ENCODE measurements around the gene TBATA. TPM values are rescaled to one million over a fixed set of nuclear protein-coding genes. Genes with fewer than 3 reads are reported as not detected.

The TBATA gene
- total RNA-seq, 2 donors from 2014 or later = not detected

DNA sequence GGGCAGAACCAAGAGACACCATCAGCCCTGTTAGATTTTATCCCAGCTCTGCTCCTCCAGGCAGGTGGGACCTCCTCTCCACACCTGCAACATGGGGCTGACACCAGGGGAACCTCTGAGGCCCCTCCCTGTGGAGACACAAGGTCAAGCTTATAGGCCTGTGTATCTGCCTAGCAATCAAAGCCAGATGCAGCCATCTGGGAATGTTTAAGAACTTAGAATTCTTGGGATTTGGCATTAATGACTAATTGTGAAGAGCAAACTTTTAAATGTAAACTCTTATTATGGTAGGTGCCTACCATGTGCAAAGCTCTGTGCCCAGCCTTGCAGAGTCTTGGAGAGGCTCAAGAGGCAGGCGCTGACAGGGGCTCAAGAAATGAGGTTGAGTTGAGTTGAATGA is 52.1 kb downstream of the TBATA start:
- WGBS, 2 experiments (ENCODE audit: insufficient coverage in 1 of 2, insufficient read length in 1 of 2) = 95 to 100% methylated on average over 1 of the region's 1 CpG
- H3K4me1 ChIP-seq (ENCODE audit: control insufficient read depth, insufficient read depth, low read length) = peaks cover 5% of the 10 kb centered on the region
- no peak overlapping the region for H3K27ac Mint-ChIP-seq
- no peaks in the 10 kb centered on the region for H3K27me3 ChIP-seq (ENCODE audit: control insufficient read depth, insufficient read depth, low read length, poor library complexity, severe bottlenecking)
- no peak overlapping the region for H3K27ac ChIP-seq (ENCODE audit: low read depth, low read length)
- no peaks in the 10 kb centered on the region for H3K9me3 Mint-ChIP-seq
- peaks cover 13% of the 10 kb centered on the region for H3K4me1 Mint-ChIP-seq
- H3K27me3 Mint-ChIP-seq (ENCODE audit: insufficient read depth) = no peaks in the 10 kb centered on the region
- no peak overlapping the region for H3K9ac ChIP-seq (ENCODE audit: extremely low read depth, low read length, poor library complexity, severe bottlenecking)
- no peak overlapping the region for H3K4me3 Mint-ChIP-seq
- TF ChIP-seq, protein P1, sequence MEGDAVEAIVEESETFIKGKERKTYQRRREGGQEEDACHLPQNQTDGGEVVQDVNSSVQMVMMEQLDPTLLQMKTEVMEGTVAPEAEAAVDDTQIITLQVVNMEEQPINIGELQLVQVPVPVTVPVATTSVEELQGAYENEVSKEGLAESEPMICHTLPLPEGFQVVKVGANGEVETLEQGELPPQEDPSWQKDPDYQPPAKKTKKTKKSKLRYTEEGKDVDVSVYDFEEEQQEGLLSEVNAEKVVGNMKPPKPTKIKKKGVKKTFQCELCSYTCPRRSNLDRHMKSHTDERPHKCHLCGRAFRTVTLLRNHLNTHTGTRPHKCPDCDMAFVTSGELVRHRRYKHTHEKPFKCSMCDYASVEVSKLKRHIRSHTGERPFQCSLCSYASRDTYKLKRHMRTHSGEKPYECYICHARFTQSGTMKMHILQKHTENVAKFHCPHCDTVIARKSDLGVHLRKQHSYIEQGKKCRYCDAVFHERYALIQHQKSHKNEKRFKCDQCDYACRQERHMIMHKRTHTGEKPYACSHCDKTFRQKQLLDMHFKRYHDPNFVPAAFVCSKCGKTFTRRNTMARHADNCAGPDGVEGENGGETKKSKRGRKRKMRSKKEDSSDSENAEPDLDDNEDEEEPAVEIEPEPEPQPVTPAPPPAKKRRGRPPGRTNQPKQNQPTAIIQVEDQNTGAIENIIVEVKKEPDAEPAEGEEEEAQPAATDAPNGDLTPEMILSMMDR (conservative IDR thresholded peaks at IDR 0.05) = no peak
- no peak for DNase-seq
- no peaks in the 10 kb centered on the region for H3K36me3 ChIP-seq (ENCODE audit: control insufficient read depth, insufficient read depth, low read length)
- no peak overlapping the region for H3K4me3 ChIP-seq (ENCODE audit: low read length)
- H3K9me3 ChIP-seq (ENCODE audit: control insufficient read depth, low read length) = no peaks in the 10 kb centered on the region
- no peaks in the 10 kb centered on the region for H3K36me3 Mint-ChIP-seq (ENCODE audit: low read depth)

DNA sequence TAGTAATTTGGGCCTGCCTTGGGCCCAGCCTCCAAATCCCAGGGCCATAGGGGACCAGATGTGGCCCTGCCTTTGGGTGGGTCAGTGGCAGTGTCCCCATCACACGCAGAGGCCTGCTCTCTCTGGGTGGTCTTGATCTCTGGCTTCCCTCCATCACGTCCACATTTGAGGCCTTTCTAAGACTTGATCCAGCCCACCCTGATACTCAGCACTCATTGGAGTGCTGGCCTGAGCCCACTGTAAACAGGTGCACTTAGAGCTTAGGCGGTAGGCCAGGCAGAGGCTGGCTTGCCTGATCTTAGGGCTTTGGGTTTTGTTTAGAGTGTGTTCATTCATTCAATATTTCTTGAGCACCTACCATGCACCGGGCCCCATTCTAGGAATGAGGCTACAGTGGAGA is 52.6 kb downstream of the TBATA start:
- H3K9me3 ChIP-seq (ENCODE audit: control insufficient read depth, low read length) = no peaks in the 10 kb centered on the region
- Mint-ChIP-seq H3K9me3 (no peaks in the 10 kb centered on the region), H3K27ac (peak overlapping the region; percentile 21), H3K4me1 (peaks cover 13% of the 10 kb centered on the region), H3K4me3 (no peak overlapping the region), H3K27me3 (ENCODE audit: insufficient read depth) (no peaks in the 10 kb centered on the region), H3K36me3 (ENCODE audit: low read depth) (no peaks in the 10 kb centered on the region)
- no peaks in the 10 kb centered on the region for H3K27me3 ChIP-seq (ENCODE audit: control insufficient read depth, insufficient read depth, low read length, poor library complexity, severe bottlenecking)
- no peaks in the 10 kb centered on the region for H3K36me3 ChIP-seq (ENCODE audit: control insufficient read depth, insufficient read depth, low read length)
- TF ChIP-seq, protein P1 (conservative IDR thresholded peaks at IDR 0.05) = no peak
- no peak overlapping the region for H3K9ac ChIP-seq (ENCODE audit: extremely low read depth, low read length, poor library complexity, severe bottlenecking)
- H3K4me1 ChIP-seq (ENCODE audit: control insufficient read depth, insufficient read depth, low read length) = peaks cover 5% of the 10 kb centered on the region
- WGBS, 2 experiments (ENCODE audit: insufficient coverage in 1 of 2, insufficient read length in 1 of 2) = 87% methylated on average over 3 to 4 of the region's 4 CpGs
- no peak for DNase-seq
- no peak overlapping the region for H3K27ac ChIP-seq (ENCODE audit: low read depth, low read length)
- no peak overlapping the region for H3K4me3 ChIP-seq (ENCODE audit: low read length)

DNA sequence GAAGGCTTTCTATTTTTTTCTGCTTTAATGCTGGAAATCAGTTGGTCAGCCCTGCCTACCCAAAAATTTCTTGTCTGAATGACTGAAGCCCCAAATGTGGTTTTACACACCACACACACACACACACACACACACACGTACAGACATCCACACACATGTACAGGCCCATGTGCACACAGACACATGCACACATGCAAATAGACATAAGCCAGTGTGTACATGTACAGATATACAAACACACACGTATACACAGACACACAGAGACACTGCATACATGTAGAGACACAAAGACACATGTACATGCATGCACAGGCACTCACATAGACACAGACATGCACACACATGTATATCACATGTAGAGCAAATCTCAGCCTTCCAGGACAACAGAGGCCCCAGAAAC is 54.2 kb downstream of the TBATA start:
- WGBS, 2 experiments (ENCODE audit: insufficient coverage in 1 of 2, insufficient read length in 1 of 2) = 60 to 100% methylated on average over 1 to 2 of the region's 2 CpGs
- H3K4me3 ChIP-seq (ENCODE audit: low read length) = no peak overlapping the region
- H3K9me3 Mint-ChIP-seq = no peaks in the 10 kb centered on the region
- H3K27ac ChIP-seq (ENCODE audit: low read depth, low read length) = no peak overlapping the region
- no peaks in the 10 kb centered on the region for H3K27me3 Mint-ChIP-seq (ENCODE audit: insufficient read depth)
- no peak overlapping the region for H3K27ac Mint-ChIP-seq
- H3K9ac ChIP-seq (ENCODE audit: extremely low read depth, low read length, poor library complexity, severe bottlenecking) = no peak overlapping the region
- no peaks in the 10 kb centered on the region for H3K36me3 Mint-ChIP-seq (ENCODE audit: low read depth)
- H3K4me3 Mint-ChIP-seq = no peak overlapping the region
- no peak for DNase-seq
- no peaks in the 10 kb centered on the region for H3K27me3 ChIP-seq (ENCODE audit: control insufficient read depth, insufficient read depth, low read length, poor library complexity, severe bottlenecking)
- peaks cover 5% of the 10 kb centered on the region for H3K4me1 ChIP-seq (ENCODE audit: control insufficient read depth, insufficient read depth, low read length)
- TF ChIP-seq, protein P1 (conservative IDR thresholded peaks at IDR 0.05) = no peak
- peaks cover 14% of the 10 kb centered on the region for H3K4me1 Mint-ChIP-seq
- H3K36me3 ChIP-seq (ENCODE audit: control insufficient read depth, insufficient read depth, low read length) = no peaks in the 10 kb centered on the region
- H3K9me3 ChIP-seq (ENCODE audit: control insufficient read depth, low read length) = no peaks in the 10 kb centered on the region
